Hepatocyte (in vitro differentiated cells): ENCODE results near the gene KCNQ2.

Source experiments
- EZH2 ChIP-seq: fragments of 200-600 bp; sonication (generic); IDR thresholded peaks from 2 replicates; pipeline ENCODE4 v1.6.1; 2016; ENCODE audit warnings: antibody characterized with exemption, mild to moderate bottlenecking, borderline replicate concordance
- EZH2phosphoT487 ChIP-seq: fragments of 200-600 bp; sonication (generic); IDR thresholded peaks from one replicate; pipeline ENCODE4 v1.6.1; 2018; ENCODE audit warnings: antibody characterized with exemption, mild to moderate bottlenecking, low read depth, moderate library complexity; ENCODE audit not compliant: unreplicated experiment, severe bottlenecking
- TF ChIP-seq, protein P1 (sequence below): fragments of 200-600 bp; sonication (generic); IDR thresholded peaks from 2 replicates; pipeline ENCODE4 v1.5.1; 2016; ENCODE audit warnings: antibody characterized with exemption, mild to moderate bottlenecking; ENCODE audit not compliant: poor library complexity

DNA sequence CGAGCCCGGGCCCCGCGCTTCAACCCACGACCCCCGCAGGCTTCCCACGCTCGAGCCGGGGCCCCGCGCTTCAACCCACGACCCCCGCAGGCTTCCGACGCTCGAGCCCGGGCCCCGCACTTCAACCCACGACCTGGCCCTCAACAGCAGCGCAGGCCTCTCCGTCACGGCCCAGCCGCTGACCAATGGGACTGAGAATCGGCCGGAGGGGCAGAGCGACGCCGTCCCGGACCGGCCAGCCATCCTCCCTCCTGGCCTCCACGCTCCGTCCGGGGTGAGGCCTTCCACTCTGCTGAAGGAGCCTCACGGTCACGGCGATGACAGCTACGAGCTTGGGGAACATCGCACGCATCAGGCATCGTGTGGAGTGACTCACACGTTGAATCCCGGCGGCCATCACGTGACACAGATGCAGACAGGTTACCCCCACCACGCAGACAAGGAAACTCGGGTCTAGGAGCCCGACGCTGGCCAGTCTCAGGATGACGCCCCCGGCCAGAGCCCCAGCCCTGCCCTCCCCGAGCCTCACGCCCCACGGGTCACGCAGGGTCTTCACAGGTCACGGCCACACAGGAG lies 6.1 kb downstream of the KCNQ2 start:
- TF ChIP-seq, protein P1, sequence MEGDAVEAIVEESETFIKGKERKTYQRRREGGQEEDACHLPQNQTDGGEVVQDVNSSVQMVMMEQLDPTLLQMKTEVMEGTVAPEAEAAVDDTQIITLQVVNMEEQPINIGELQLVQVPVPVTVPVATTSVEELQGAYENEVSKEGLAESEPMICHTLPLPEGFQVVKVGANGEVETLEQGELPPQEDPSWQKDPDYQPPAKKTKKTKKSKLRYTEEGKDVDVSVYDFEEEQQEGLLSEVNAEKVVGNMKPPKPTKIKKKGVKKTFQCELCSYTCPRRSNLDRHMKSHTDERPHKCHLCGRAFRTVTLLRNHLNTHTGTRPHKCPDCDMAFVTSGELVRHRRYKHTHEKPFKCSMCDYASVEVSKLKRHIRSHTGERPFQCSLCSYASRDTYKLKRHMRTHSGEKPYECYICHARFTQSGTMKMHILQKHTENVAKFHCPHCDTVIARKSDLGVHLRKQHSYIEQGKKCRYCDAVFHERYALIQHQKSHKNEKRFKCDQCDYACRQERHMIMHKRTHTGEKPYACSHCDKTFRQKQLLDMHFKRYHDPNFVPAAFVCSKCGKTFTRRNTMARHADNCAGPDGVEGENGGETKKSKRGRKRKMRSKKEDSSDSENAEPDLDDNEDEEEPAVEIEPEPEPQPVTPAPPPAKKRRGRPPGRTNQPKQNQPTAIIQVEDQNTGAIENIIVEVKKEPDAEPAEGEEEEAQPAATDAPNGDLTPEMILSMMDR, result no peak
- TF ChIP-seq EZH2phosphoT487, result no peak
- TF ChIP-seq EZH2, result no peak
